Natural killer cell (primary cell): Measurements from ENCODE around the gene SLC29A2. TPM values are rescaled to one million over a fixed set of nuclear protein-coding genes. Genes with fewer than 3 reads are reported as not detected.

ENCODE experiments used
- ATAC-seq, 3 donors: fragments of 150-1000 bp in 2 of 3; fragments of 200-7000 bp in 1 of 3; cut with Tn5 transposase; 1 replicate in 1 of 3; 2 replicates in 2 of 3; pipeline ENCODE4 v1.10.0; 2021; ENCODE audit warnings: mild to moderate bottlenecking in 2 of 3, moderate library complexity in 2 of 3
- DNase-seq, 2 donors: peaks; one replicate each; pipeline versions ENCODE4 v3.0.0 to v3.0.0-alpha.2; 2013 to 2021; ENCODE audit warnings: mixed read lengths in 1 of 2
- H3K27ac ChIP-seq: one replicate; pipeline ENCODE4 v1.5.1; 2013; ENCODE audit warnings: mild to moderate bottlenecking, low read length
- H3K27me3 ChIP-seq: one replicate; pipeline ENCODE4 v1.6.1; 2013; ENCODE audit warnings: low read length; ENCODE audit not compliant: control insufficient read depth, insufficient read depth
- H3K36me3 ChIP-seq: one replicate; pipeline ENCODE4 v1.6.1; 2013; ENCODE audit warnings: low read length; ENCODE audit not compliant: control insufficient read depth, insufficient read depth
- H3K4me1 ChIP-seq: one replicate; pipeline ENCODE4 v1.6.1; 2013; ENCODE audit warnings: low read length; ENCODE audit not compliant: control insufficient read depth, insufficient read depth
- H3K4me3 ChIP-seq: one replicate; pipeline ENCODE4 v1.5.1; 2013; ENCODE audit warnings: low read length
- H3K9me3 ChIP-seq: one replicate; pipeline ENCODE4 v1.6.1; 2013; ENCODE audit warnings: low read length; ENCODE audit not compliant: control insufficient read depth, insufficient read depth
- H3K27ac Mint-ChIP-seq, 2 donors: one replicate each; pipeline ENCODE4 v1.8.0; 2022; ENCODE audit warnings: mild to moderate bottlenecking in 2 of 2, mixed read lengths in 2 of 2, moderate library complexity in 1 of 2
- H3K27me3 Mint-ChIP-seq, 2 donors: one replicate each; pipeline ENCODE4 v1.8.0; 2022; ENCODE audit warnings: low read depth in 2 of 2, mixed read lengths in 2 of 2
- H3K36me3 Mint-ChIP-seq: one replicate; pipeline ENCODE4 v1.8.0; 2022; ENCODE audit warnings: mixed read lengths
- H3K4me1 Mint-ChIP-seq, 2 donors: one replicate each; pipeline ENCODE4 v1.8.0; 2022; ENCODE audit warnings: mixed read lengths in 2 of 2
- H3K4me3 Mint-ChIP-seq: one replicate; pipeline ENCODE4 v1.8.0; 2022; ENCODE audit warnings: mild to moderate bottlenecking, moderate library complexity, mixed read lengths
- H3K9me3 Mint-ChIP-seq, 2 donors: one replicate each; pipeline ENCODE4 v1.8.0; 2022; ENCODE audit warnings: mixed read lengths in 2 of 2
- CTCF ChIP-seq: fragments of 200-600 bp; IDR thresholded peaks from one replicate; pipeline ENCODE4 v1.8.0; 2022; ENCODE audit warnings: antibody characterized with exemption
- WGBS: methylation state at CpG from one replicate; pipeline ENCODE4 v1.1.7; 2013; ENCODE audit warnings: missing lambda C conversion rate; ENCODE audit not compliant: insufficient coverage; 5-methylcytosine and 5-hydroxymethylcytosine counted together
- intact Hi-C: fragments of 100-400 bp; cut with micrococcal nuclease; formaldehyde crosslinking; loops from one replicate; pipeline ENCODE4 v1.14.2; 2022
- total RNA-seq, 4 donors: library from RNA; stranded (reverse); fragments of 120-200 nt in 1 of 4; gene quantifications; one replicate each; pipeline versions ENCODE4 v1.2.3 to v1.2.4, GENCODE V29; 2013 to 2022

SLC29A2 gene
- total RNA-seq, 3 donors from 2014 or later (not counting 1 experiment from before 2014, with no cell fraction given): 1.5 to 1.8 (median 1.6) TPM

GRCh38 chr11:66317723-66318599, 53.6 kb downstream of the SLC29A2 start:
- Histone ChIP-seq H3K4me3 (no peak overlapping the region), H3K27ac (peak overlapping the region; percentile 67), H3K9me3 (no peaks in the 10 kb centered on the region), H3K4me1 (peaks cover 32% of the 10 kb centered on the region), H3K36me3 (no peaks in the 10 kb centered on the region), H3K27me3 (no peaks in the 10 kb centered on the region)
- no peak for TF ChIP-seq CTCF
- Mint-ChIP-seq H3K36me3 (no peaks in the 10 kb centered on the region), H3K27me3 (peaks cover 24 to 28% of the 10 kb centered on the region in 2 donors), H3K27ac (peak overlapping the region; percentile 36 to 53), H3K4me3 (peak overlapping the region; percentile 52), H3K4me1 (peaks cover 7 to 30% of the 10 kb centered on the region in 2 donors), H3K9me3 (no peaks in the 10 kb centered on the region)
- 29% methylated on average over 14 of the region's 16 CpGs for WGBS
- ATAC-seq (peak; percentile 81 to 86 (median 84)), DNase-seq (peak in 1 of 2 donors; percentile 90)
- intact Hi-C loops: no loop called here

GRCh38 chr11:66317322-66317722, 54.2 kb downstream of the SLC29A2 start:
- TF ChIP-seq CTCF: no peak
- H3K4me3 ChIP-seq: no peak overlapping the region
- H3K9me3 Mint-ChIP-seq: no peaks in the 10 kb centered on the region
- ATAC-seq (no peak), DNase-seq (peak in 1 of 2 donors; percentile 75)
- no peaks in the 10 kb centered on the region for H3K27me3 ChIP-seq
- peaks cover 38% of the 10 kb centered on the region for H3K4me1 ChIP-seq
- H3K27me3 Mint-ChIP-seq: peaks cover 24 to 28% of the 10 kb centered on the region in 2 donors
- peak overlapping the region; percentile 36 to 53 for H3K27ac Mint-ChIP-seq
- H3K4me1 Mint-ChIP-seq: peaks cover 9 to 34% of the 10 kb centered on the region in 2 donors
- no peaks in the 10 kb centered on the region for H3K9me3 ChIP-seq
- WGBS: 13% methylated on average over 14 of the region's 14 CpGs
- no peaks in the 10 kb centered on the region for H3K36me3 ChIP-seq
- H3K36me3 Mint-ChIP-seq: no peaks in the 10 kb centered on the region
- peak overlapping the region; percentile 67 for H3K27ac ChIP-seq
- peak overlapping the region; percentile 52 for H3K4me3 Mint-ChIP-seq
- intact Hi-C loops: no loop called here

GRCh38 chr11:66316849-66317251, 54.7 kb downstream of the SLC29A2 start, which contains the start of gene CD248:
Gene CD248 (minus strand): TSS chr11:66317044. CDS start chr11:66317027, 17 bp downstream.
- Histone ChIP-seq H3K9me3 (no peaks in the 10 kb centered on the region), H3K4me3 (no peak within 1 kb of the TSS), H3K4me1 (peaks cover 40% of the 10 kb centered on the region), H3K27me3 (no peaks in the 10 kb centered on the region), H3K36me3 (no peaks in the 10 kb centered on the region), H3K27ac (peak within 1 kb of the TSS; percentile 67)
- Mint-ChIP-seq H3K27ac (peak within 1 kb of the TSS; percentile 36 to 53), H3K4me3 (peak within 1 kb of the TSS; percentile 52), H3K36me3 (no peaks in the 10 kb centered on the region), H3K9me3 (no peaks in the 10 kb centered on the region), H3K4me1 (peaks cover 14 to 38% of the 10 kb centered on the region in 2 donors), H3K27me3 (peaks cover 24 to 28% of the 10 kb centered on the region in 2 donors)
- no peak for ATAC-seq
- no peak for DNase-seq
- no peak for TF ChIP-seq CTCF
- intact Hi-C loops: no loop called here
- WGBS: 26% methylated on average over 29 of the region's 29 CpGs
